ENCODE data around the gene SLC26A8. TPM values are rescaled to one million over a fixed set of nuclear protein-coding genes. Genes with fewer than 3 reads are reported as not detected.

Gene SLC26A8
- total RNA-seq, 1 donor = under 0.01 TPM

DNA sequence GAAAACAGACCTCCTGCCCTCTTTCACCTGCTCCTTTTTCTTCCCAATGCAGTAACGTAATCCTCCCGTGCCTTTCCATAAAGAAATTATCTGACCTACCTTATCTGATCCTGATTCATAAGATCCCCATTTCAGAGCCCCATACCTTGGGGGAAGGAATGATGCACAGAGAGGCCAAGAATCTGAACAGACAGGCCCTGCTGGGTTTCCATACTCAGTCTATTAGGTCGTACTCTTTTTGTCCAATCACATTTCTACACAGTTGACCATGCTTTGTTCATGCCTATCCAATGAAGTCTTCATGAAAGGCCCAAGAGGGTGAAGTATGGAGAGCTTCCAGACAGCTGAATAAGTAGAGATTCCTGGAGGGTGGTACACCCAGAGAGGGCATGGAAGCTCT, 128.9 kb downstream of the SLC26A8 start:
- Histone ChIP-seq H4K20me1 (ENCODE audit: insufficient read depth, low read length) (no peaks in the 10 kb centered on the region), H3K4me3 (ENCODE audit: insufficient read depth, low read length) (no peak overlapping the region), H2AFZ (ENCODE audit: low read length) (no peak overlapping the region), H3K79me2 (ENCODE audit: insufficient read depth, low read length) (peaks cover 84% of the 10 kb centered on the region), H3K36me3 (ENCODE audit: insufficient read depth, low read length) (no peaks in the 10 kb centered on the region), H3K9me3 (ENCODE audit: low read depth, low read length) (no peaks in the 10 kb centered on the region), H3K27me3 (ENCODE audit: insufficient read depth, low read length) (no peaks in the 10 kb centered on the region), H3K27ac (ENCODE audit: low read depth, low read length) (no peak overlapping the region), H3K4me2 (ENCODE audit: insufficient read depth, low read length) (no peak overlapping the region), H3K4me1 (ENCODE audit: insufficient read depth, low read length) (no peaks in the 10 kb centered on the region)
- TF ChIP-seq, protein P1, sequence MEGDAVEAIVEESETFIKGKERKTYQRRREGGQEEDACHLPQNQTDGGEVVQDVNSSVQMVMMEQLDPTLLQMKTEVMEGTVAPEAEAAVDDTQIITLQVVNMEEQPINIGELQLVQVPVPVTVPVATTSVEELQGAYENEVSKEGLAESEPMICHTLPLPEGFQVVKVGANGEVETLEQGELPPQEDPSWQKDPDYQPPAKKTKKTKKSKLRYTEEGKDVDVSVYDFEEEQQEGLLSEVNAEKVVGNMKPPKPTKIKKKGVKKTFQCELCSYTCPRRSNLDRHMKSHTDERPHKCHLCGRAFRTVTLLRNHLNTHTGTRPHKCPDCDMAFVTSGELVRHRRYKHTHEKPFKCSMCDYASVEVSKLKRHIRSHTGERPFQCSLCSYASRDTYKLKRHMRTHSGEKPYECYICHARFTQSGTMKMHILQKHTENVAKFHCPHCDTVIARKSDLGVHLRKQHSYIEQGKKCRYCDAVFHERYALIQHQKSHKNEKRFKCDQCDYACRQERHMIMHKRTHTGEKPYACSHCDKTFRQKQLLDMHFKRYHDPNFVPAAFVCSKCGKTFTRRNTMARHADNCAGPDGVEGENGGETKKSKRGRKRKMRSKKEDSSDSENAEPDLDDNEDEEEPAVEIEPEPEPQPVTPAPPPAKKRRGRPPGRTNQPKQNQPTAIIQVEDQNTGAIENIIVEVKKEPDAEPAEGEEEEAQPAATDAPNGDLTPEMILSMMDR (IDR thresholded peaks at IDR 0.05; ENCODE audit: extremely low read depth, low read depth, low read length) = no peak
- DNase-seq (ENCODE audit: insufficient read length, low spot score, missing footprints) = no peak

DNA sequence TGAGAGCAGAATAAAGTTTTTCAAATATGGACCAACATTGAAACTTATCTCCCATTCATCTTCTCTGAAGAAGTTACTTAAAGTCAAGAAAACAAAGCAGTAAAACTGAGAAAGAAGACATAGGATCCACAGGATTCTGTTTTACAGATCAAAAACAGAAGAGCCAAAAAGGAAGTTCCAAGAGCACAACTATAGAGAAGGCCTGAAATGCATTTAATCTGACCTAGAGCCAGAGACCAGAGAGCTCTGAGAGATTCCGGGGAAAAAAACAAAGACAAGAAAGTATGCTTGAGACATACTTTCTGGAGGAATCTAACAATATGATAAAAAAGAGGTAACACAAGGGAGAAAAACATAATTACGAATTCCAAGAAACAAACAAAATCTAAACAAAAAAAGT, 129.7 kb downstream of the SLC26A8 start:
- Histone ChIP-seq H3K36me3 (ENCODE audit: insufficient read depth, low read length) (no peaks in the 10 kb centered on the region), H4K20me1 (ENCODE audit: insufficient read depth, low read length) (no peaks in the 10 kb centered on the region), H3K4me2 (ENCODE audit: insufficient read depth, low read length) (no peak overlapping the region), H2AFZ (ENCODE audit: low read length) (no peak overlapping the region), H3K27me3 (ENCODE audit: insufficient read depth, low read length) (no peaks in the 10 kb centered on the region), H3K27ac (ENCODE audit: low read depth, low read length) (no peak overlapping the region), H3K4me1 (ENCODE audit: insufficient read depth, low read length) (no peaks in the 10 kb centered on the region), H3K9me3 (ENCODE audit: low read depth, low read length) (no peaks in the 10 kb centered on the region), H3K79me2 (ENCODE audit: insufficient read depth, low read length) (peaks cover 78% of the 10 kb centered on the region), H3K4me3 (ENCODE audit: insufficient read depth, low read length) (no peak overlapping the region)
- DNase-seq (ENCODE audit: insufficient read length, low spot score, missing footprints) = no peak
- TF ChIP-seq, protein P1 (IDR thresholded peaks at IDR 0.05; ENCODE audit: extremely low read depth, low read depth, low read length) = no peak

Other genes with a start within 250 kb of the SLC26A8 start
- gene CLPSL2, start 248.0 kb downstream of the SLC26A8 start, total RNA-seq = not detected in 2 replicates
- not detected in 2 replicates for gene CLPSL1, start 243.6 kb downstream of the SLC26A8 start, total RNA-seq
- gene CLPS, start 227.3 kb downstream of the SLC26A8 start, total RNA-seq = not detected in 2 replicates
- not detected in 2 replicates for gene LHFPL5, start 219.3 kb downstream of the SLC26A8 start, total RNA-seq
- 36.6 and 39.5 TPM in 2 replicates for gene SRPK1, start 103.5 kb downstream of the SLC26A8 start, total RNA-seq
- 86.0 and 90.5 TPM in 2 replicates for gene MAPK14, start 3.2 kb upstream of the SLC26A8 start, total RNA-seq
- 4.3 and 6.8 TPM in 2 replicates for gene MAPK13, start 105.9 kb upstream of the SLC26A8 start, total RNA-seq
- gene BRPF3, start 172.1 kb upstream of the SLC26A8 start, total RNA-seq = 17.7 and 18.8 TPM in 2 replicates
- gene PNPLA1, start 245.4 kb upstream of the SLC26A8 start, total RNA-seq = under 0.01 TPM in 1 of 2 replicates, not detected in the other

All from osteoblast (primary cell).